ENCODE measurements around the gene STARD9. TPM values are rescaled to one million over a fixed set of nuclear protein-coding genes. Genes with fewer than 3 reads are reported as not detected.
A peak's percentile ranks its signal among the peaks of the same experiment; 100 is the strongest.

The STARD9 gene
- total RNA-seq, 2 experiments from 2014 or later = 8.8 to 11.6 TPM

DNA sequence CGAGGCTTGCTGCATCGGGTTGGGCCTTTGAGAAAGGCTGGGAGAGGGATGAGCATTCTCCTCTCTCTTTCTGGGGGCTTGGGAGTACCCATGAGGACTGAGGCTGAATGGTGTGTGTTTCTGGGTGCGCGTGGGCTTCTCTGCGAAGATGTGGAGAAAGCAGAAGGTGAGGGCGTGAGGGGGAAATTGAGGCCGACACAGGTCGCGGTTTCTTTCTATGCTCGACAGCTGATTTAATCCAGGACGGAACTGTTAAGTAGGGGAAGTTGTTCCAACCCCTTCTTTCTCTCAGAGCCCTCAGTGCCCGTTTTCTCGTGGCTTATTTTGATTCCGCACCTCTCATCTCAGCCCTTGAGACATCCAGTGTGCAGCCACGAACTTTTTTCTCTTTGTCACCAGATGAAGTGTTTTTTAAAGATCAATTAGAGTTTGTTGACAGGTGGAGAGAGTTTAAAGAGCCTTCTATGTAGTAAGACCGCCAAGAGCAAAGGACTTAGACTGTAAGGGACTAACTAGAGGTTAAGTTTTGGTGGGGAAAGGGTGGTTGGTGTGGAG is 711 bp downstream of the STARD9 start:
- CTCF ChIA-PET = interaction anchor here (0.6 to 1.2 kb wide), 4 partner anchors 21 to 32 kb away, joined by 3 to 4 read pairs (median 4); no protein-coding TSS in a partner anchor
- H3K4me3 Mint-ChIP-seq = peak overlapping the region; percentile 89

DNA sequence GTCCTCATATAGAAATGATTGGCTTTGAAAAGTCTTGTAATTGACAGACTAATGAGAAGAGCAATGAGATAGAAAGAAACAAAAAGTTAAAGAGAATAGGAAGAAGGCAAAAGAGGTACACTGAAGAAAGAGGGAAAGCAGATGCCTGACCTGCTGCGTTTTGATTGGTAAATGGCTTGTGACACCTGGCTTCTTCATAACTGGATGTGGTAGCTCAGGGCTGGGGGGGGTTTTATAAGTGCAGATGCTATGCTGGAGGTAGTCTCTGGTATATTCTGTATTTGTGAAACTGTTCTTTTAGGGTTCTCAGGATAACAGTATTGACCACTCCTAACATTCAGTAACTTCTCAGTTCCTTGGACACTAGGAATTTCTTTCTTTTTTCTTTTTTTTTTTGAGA is 1.4 kb downstream of the STARD9 start:
- H3K9me3 Mint-ChIP-seq = no peaks in the 10 kb centered on the region
- peaks cover 30% of the 10 kb centered on the region for H3K27me3 Mint-ChIP-seq
- DNase-seq = no peak
- POLR2A ChIA-PET = interaction anchor here (0.6 kb wide), 1 partner anchor 315 kb away, joined by 3 read pairs; no protein-coding TSS in a partner anchor
- H3K4me1 Mint-ChIP-seq = peaks cover 52% of the 10 kb centered on the region
- H3K27ac Mint-ChIP-seq = no peak overlapping the region
- peak overlapping the region; percentile 89 for H3K4me3 Mint-ChIP-seq
- CTCF ChIA-PET = interaction anchor here (0.9 kb wide), 1 partner anchor 28 kb away, joined by 3 read pairs; no protein-coding TSS in a partner anchor
- H3K36me3 Mint-ChIP-seq (ENCODE audit: low read depth) = peaks cover 5% of the 10 kb centered on the region

More for the DNA sequence above, 711 bp downstream of the STARD9 start:
- H3K4me1 Mint-ChIP-seq = peaks cover 45% of the 10 kb centered on the region
- H3K9me3 Mint-ChIP-seq = no peaks in the 10 kb centered on the region
- no peak for DNase-seq
- H3K27me3 Mint-ChIP-seq = peaks cover 30% of the 10 kb centered on the region
- POLR2A ChIA-PET = no interaction called here
- peak overlapping the region; percentile 92 for H3K27ac Mint-ChIP-seq
- peaks cover 5% of the 10 kb centered on the region for H3K36me3 Mint-ChIP-seq (ENCODE audit: low read depth)

DNA sequence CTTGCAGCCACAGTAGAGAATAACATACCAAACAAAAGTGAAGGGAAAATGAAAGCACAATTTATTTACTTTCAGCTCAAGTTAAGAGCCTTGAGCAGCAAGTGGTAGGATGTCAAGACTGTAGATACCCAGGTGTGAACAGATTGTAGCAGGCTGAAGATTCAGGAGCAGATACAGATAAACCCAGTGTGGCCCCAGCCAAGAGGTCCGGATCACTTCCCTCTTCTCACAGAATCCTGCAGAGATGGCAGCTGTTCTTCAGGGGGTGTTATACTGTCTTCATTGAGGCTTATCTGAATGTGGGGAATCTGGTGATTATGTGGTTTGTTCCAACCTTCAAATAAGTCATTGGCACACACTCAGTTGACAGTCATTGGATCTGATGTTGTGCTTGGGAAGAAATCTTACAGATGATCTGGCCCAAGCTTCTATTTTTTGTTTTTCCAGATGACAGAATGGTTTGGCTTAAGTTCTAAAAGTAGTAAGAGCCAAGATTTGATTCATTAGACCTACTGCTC is 2.2 kb downstream of the STARD9 start:
- Mint-ChIP-seq H3K27me3 (peaks cover 30% of the 10 kb centered on the region), H3K36me3 (ENCODE audit: low read depth) (peaks cover 5% of the 10 kb centered on the region), H3K9me3 (no peaks in the 10 kb centered on the region), H3K27ac (peak overlapping the region; percentile 28), H3K4me3 (peak overlapping the region; percentile 40), H3K4me1 (peaks cover 60% of the 10 kb centered on the region)
- ChIA-PET CTCF (interaction anchor here (0.6 to 0.9 kb wide), 3 partner anchors 28 to 155 kb away, joined by 3 read pairs; no protein-coding TSS in a partner anchor), POLR2A (no interaction called here)
- no peak for DNase-seq

DNA sequence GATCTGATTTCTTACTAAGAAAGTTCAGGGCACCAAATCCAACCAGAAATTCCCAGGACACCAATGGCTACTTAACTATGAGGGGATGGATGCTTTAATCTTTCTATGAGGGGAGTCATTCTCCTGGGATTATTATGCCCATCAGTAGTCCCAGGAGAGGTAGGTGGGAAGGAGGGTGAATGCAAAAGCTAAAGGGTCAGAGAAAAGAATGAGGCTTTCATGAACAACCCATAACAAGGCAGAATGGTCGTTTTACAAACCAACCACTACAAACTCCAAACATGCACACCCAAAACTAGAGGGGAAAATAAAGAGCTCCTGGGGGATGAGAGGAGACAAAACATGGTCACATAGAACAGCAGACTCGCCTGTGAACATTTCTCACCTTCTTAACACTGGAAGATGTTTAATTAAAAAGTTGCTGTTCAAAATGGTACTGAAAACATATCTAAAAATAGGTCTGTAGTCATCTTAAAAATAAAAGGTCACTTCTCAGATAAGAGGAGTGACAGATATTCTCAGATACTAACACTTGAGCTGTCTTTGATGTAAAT is 3.7 kb downstream of the STARD9 start:
- H3K4me3 Mint-ChIP-seq = no peak overlapping the region
- CTCF ChIA-PET = interaction anchor here (1.1 to 1.3 kb wide), 2 partner anchors 21 to 68 kb away, joined by 3 to 4 read pairs; no protein-coding TSS in a partner anchor
- H3K27me3 Mint-ChIP-seq = peaks cover 30% of the 10 kb centered on the region

DNA sequence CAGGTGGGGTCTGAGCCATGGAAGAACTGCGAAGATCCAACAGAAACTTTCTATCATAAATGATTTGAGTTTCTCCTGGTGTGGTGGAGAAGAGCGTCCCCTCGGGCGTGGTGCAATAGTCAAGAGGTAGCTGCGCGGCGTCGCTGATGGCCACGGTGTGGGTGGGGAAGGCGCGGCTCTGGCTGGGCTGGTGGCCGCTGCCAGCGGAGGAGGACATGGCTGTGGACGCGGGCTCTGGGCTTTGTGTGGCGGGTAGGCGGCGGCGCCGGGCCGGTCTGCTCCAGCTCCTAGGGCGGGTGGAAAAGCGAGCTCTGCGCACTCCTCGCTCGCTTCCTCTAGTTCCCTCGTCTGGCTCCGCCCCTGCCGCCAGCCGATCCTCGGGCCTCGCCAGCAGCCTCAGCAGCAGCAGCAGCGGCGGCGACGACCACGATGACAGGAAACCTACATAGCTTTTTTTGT is 5.9 kb downstream of the STARD9 start:
- DNase-seq = peak; percentile 86

More for the DNA sequence above, 3.7 kb downstream of the STARD9 start:
- Mint-ChIP-seq H3K9me3 (no peaks in the 10 kb centered on the region), H3K27ac (no peak overlapping the region), H3K36me3 (ENCODE audit: low read depth) (peaks cover 5% of the 10 kb centered on the region), H3K4me1 (peaks cover 64% of the 10 kb centered on the region)
- POLR2A ChIA-PET = no interaction called here
- no peak for DNase-seq

DNA sequence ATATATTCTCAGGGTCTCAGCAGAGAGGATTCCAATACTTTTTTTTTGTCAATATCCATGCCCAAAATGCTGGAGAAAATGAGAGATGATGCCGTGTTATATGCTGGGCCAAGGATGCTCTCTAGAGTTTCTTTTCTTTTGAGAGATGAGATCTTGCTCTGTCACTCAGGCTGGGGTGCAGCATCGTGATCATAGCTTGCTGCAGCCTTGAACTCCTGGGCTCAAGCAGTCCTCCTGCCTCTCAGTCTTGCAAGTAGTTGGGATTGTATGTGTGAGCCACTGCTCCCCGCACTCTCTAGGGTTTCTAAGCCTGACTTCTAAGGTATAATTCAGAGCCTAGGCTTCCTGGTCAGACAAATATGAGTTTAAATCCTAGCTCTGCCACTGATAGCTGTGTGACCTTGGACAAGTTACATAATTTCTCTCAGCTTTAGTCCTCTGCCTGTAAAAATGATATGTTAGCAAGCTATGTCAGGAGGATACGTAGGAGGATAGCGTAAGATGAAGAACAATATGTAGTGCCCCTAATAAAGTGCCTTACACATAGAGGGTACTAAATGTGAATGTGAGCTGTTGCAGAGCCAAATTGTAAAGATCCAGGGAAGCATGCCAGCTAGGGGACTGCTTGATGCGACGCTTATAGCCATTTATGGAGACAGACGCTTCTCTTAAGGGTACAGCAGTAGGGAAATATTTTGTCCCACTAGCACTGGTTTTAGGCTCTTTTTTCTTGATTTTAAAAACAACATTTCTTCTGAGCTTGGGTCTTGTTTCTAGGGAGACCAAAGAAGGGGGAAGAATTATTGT is 7.4 kb downstream of the STARD9 start:
- DNase-seq = no peak
- CTCF ChIA-PET = interaction anchor here (1.0 to 2.1 kb wide), 3 partner anchors 8 to 26 kb away, joined by 3 to 4 read pairs (median 3); no protein-coding TSS in a partner anchor
- H3K36me3 Mint-ChIP-seq (ENCODE audit: low read depth) = peaks cover 8% of the 10 kb centered on the region
- POLR2A ChIA-PET = no interaction called here
- no peaks in the 10 kb centered on the region for H3K9me3 Mint-ChIP-seq
- H3K27ac Mint-ChIP-seq = no peak overlapping the region
- peaks cover 22% of the 10 kb centered on the region for H3K27me3 Mint-ChIP-seq
- H3K4me3 Mint-ChIP-seq = no peak overlapping the region
- peaks cover 39% of the 10 kb centered on the region for H3K4me1 Mint-ChIP-seq

More for the DNA sequence above, 5.9 kb downstream of the STARD9 start:
- CTCF ChIA-PET = interaction anchor here (1.3 to 2.1 kb wide), 5 partner anchors 17 to 51 kb away, joined by 3 to 4 read pairs (median 3); no protein-coding TSS in a partner anchor
- Mint-ChIP-seq H3K27me3 (peaks cover 29% of the 10 kb centered on the region), H3K36me3 (ENCODE audit: low read depth) (peaks cover 8% of the 10 kb centered on the region), H3K9me3 (no peaks in the 10 kb centered on the region), H3K4me3 (peak overlapping the region; percentile 79), H3K27ac (peak overlapping the region; percentile 91), H3K4me1 (peaks cover 52% of the 10 kb centered on the region)
- POLR2A ChIA-PET = interaction anchor here (1.0 kb wide), 1 partner anchor 24 kb away, joined by 4 read pairs; no protein-coding TSS in a partner anchor

DNA sequence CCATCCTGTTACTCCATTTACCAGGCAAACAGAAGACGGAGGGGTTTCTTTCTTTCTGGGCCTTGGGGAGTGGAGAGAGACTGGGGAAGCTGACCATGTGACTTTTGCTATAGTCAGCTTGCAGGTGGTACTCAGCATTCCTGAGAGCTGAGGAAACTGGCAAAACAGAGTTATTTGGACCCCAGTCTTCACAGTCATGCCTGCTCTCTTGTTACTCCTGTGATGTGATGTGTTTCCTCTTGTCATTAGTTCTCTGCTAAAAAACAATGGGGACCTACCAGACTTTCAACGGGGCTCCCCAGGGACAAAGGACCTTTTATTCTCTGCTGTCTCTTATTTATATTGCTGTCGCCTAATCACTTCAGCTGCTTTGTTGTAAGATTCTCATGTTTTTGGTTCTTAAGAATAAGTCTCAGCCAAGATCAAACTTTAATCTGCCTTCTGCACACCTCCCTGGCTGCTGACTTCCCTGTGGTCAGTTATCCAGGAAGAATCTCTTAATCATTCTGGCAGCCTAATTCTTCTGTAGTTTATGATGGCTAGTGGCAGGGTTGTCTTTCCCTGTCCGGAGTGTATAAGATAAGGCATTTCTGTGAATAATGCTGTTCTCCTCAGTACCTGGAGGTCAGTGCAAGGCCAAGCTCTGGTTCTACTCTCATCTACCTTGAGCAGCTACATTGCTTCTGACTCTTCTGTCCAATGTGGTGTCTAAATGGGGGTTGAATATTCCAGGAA is 8.8 kb downstream of the STARD9 start:
- Mint-ChIP-seq H3K4me1 (peaks cover 34% of the 10 kb centered on the region), H3K27me3 (peaks cover 11% of the 10 kb centered on the region), H3K4me3 (no peak overlapping the region), H3K27ac (no peak overlapping the region), H3K36me3 (ENCODE audit: low read depth) (peaks cover 4% of the 10 kb centered on the region), H3K9me3 (no peaks in the 10 kb centered on the region)
- ChIA-PET POLR2A (no interaction called here), CTCF (interaction anchor here (0.7 to 2.1 kb wide), 2 partner anchors 24 to 1036 kb away, joined by 3 to 6 read pairs; no protein-coding TSS in a partner anchor)
- DNase-seq = no peak

DNA sequence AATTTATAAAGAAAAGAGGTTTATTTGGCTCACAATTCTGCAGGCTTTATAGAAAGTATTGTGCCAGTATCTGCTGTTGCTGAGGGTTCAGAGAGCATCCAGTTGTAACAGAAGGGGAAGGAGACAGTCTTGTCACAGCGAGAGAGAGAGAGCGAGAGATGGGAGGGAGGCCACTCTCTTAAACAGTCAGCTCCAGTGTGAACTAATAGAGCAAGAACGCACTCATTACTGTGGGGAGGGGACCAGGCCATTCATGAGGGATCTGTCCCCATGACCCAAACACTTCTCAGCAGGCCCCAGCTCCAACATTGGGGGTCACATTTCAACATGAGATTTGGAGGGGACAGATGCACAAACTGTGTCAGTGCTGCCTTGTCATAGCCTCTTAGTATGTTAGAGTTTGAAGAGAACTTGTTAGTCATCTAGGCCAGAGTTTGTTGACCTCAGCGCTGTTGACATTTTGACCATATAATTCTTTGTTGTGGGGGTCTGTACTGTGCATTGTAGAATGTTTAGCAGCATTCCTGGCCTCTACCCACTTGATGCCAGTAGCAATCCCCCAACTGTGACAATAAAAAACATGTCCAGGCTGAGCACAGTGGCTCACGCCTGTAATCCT is 15.3 kb downstream of the STARD9 start:
- Mint-ChIP-seq H3K4me1 (no peaks in the 10 kb centered on the region), H3K36me3 (ENCODE audit: low read depth) (peaks cover 6% of the 10 kb centered on the region), H3K4me3 (no peak overlapping the region), H3K27me3 (no peaks in the 10 kb centered on the region), H3K27ac (no peak overlapping the region), H3K9me3 (no peaks in the 10 kb centered on the region)
- POLR2A ChIA-PET = no interaction called here
- DNase-seq = no peak
- CTCF ChIA-PET = interaction anchor here (1.1 kb wide), 1 partner anchor 8 kb away, joined by 3 read pairs; no protein-coding TSS in a partner anchor

DNA sequence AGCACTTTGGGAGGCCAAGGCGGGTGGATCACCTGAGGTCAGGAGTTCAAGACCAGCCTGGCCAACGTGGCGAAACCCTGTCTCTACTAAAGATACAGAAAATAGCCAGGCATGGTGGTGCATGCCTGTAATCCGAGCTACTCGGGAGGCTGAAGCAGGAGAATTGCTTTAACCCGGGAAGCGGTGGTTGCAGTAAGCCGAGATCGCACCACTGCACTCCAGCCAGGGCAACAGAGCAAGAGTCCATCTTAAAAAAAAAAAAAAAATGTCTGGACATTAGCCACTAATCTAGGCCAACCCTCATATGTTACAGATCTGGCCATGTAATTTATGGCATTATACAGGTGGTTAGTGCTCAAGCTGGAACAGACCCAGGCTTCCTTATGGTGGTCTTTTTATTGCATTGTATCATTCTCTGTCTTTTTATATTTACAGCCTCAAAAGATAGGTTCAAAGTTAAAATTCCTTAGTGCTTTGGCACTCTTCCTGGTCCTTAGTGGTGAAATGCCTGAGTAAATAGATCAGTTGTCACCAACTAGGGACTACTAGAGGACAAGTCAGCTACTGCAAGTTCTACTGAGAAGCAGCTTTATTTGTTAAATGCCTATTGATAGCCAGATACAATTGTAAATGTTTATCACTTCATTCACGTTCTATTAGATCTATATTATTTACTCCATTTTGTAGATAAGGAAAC is 16.0 kb downstream of the STARD9 start:
- DNase-seq = no peak
- peaks cover 3% of the 10 kb centered on the region for H3K36me3 Mint-ChIP-seq (ENCODE audit: low read depth)
- POLR2A ChIA-PET = no interaction called here
- H3K27me3 Mint-ChIP-seq = no peaks in the 10 kb centered on the region
- H3K4me3 Mint-ChIP-seq = no peak overlapping the region
- H3K9me3 Mint-ChIP-seq = no peaks in the 10 kb centered on the region
- no peak overlapping the region for H3K27ac Mint-ChIP-seq
- CTCF ChIA-PET = interaction anchor here (1.1 kb wide), 2 partner anchors 9 to 43 kb away, joined by 3 read pairs; no protein-coding TSS in a partner anchor
- no peaks in the 10 kb centered on the region for H3K4me1 Mint-ChIP-seq

DNA sequence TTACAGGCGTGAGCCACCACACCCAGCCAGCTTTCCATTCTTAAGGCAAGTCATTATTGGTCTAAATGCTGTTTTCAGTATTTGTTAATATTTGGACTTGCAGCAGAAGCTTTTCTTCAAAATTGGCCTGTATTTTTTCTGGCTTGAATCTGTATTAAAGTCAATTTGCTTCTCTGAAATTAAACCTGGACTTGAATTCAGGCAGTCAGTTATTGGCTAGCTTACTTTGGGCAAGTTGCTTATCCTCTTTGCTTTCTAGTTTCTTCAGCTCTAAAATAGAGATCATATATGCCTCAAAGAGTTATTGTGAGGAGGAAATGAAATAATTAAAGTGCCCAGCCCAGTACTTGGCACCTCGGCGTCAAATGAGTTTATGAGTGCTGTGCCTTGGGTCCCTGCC is 17.3 kb downstream of the STARD9 start:
- POLR2A ChIA-PET = no interaction called here

DNA sequence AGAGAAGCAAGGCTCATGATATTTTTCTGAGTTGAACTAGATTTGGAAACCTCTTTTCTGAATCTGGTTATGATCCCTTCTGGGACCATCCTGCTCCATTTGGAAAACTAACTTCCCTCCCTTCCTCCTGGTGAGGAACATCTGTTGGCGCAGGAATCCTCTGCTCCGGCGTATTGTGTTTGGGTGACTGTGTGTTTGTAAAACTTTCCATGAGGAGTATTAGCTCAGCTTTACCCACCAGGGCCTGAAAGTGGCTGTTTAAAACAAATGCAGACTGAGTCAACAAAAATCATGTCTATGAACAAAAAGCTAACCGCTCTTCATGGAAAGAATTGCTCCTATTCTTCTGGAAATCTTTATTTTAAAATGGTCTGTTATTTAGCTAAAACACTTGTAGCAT is 17.7 kb downstream of the STARD9 start:
- no peaks in the 10 kb centered on the region for H3K27me3 Mint-ChIP-seq
- DNase-seq = no peak
- no peak overlapping the region for H3K4me3 Mint-ChIP-seq
- ChIA-PET CTCF (interaction anchor here (0.6 to 0.8 kb wide), 2 partner anchors 45 to 93 kb away, joined by 3 read pairs; no protein-coding TSS in a partner anchor), POLR2A (interaction anchor here (0.6 kb wide), 1 partner anchor 143 kb away, joined by 3 read pairs; no protein-coding TSS in a partner anchor)
- H3K9me3 Mint-ChIP-seq = no peaks in the 10 kb centered on the region
- no peaks in the 10 kb centered on the region for H3K4me1 Mint-ChIP-seq
- peaks cover 3% of the 10 kb centered on the region for H3K36me3 Mint-ChIP-seq (ENCODE audit: low read depth)
- no peak overlapping the region for H3K27ac Mint-ChIP-seq

More for the DNA sequence above, 17.3 kb downstream of the STARD9 start:
- no peak overlapping the region for H3K4me3 Mint-ChIP-seq
- CTCF ChIA-PET = interaction anchor here (0.6 to 1.1 kb wide), 3 partner anchors 42 to 94 kb away, joined by 3 read pairs; no protein-coding TSS in a partner anchor
- H3K4me1 Mint-ChIP-seq = no peaks in the 10 kb centered on the region
- no peak overlapping the region for H3K27ac Mint-ChIP-seq
- no peaks in the 10 kb centered on the region for H3K27me3 Mint-ChIP-seq
- H3K36me3 Mint-ChIP-seq (ENCODE audit: low read depth) = peaks cover 3% of the 10 kb centered on the region
- DNase-seq = no peak
- H3K9me3 Mint-ChIP-seq = no peaks in the 10 kb centered on the region
